GM21360 (cell line): ENCODE results near the gene KCTD15.

Experiments used
- ATAC-seq: cut with Tn5 transposase; IDR thresholded peaks from one replicate; pipeline ENCODE4 v1.9.1; 2021; ENCODE audit warnings: mild to moderate bottlenecking, moderate library complexity; ENCODE audit not compliant: unreplicated experiment

The KCTD15 gene

GRCh38 chr19:33771384-33772101 lies 25.1 kb upstream of the KCTD15 start:
- ATAC-seq: no peak

- no peak for ATAC-seq
These were observed 24.4 kb upstream of the KCTD15 start for GRCh38 chr19:33772102-33772857.

- ATAC-seq: no peak
These were observed 23.9 kb upstream of the KCTD15 start for GRCh38 chr19:33772858-33773180.

GRCh38 chr19:33773704-33774624 lies 22.7 kb upstream of the KCTD15 start:
- no peak for ATAC-seq

GRCh38 chr19:33774751-33775150 lies 21.9 kb upstream of the KCTD15 start:
- ATAC-seq: no peak

GRCh38 chr19:33775731-33776487 lies 20.8 kb upstream of the KCTD15 start:
- ATAC-seq: no peak

- ATAC-seq: no peak
These were observed 19.3 kb upstream of the KCTD15 start for GRCh38 chr19:33777351-33777750.

- ATAC-seq: no peak
These were observed 18.9 kb upstream of the KCTD15 start for GRCh38 chr19:33777753-33778088.

GRCh38 chr19:33778089-33778791 lies 18.4 kb upstream of the KCTD15 start:
- peak; percentile 77 for ATAC-seq

GRCh38 chr19:33779849-33780248 lies 16.8 kb upstream of the KCTD15 start:
- ATAC-seq: no peak

GRCh38 chr19:33780251-33780650 lies 16.4 kb upstream of the KCTD15 start:
- no peak for ATAC-seq

GRCh38 chr19:33780746-33781145 lies 15.9 kb upstream of the KCTD15 start:
- ATAC-seq: no peak

- ATAC-seq: no peak
These were observed 15.2 kb upstream of the KCTD15 start for GRCh38 chr19:33781415-33781935.

GRCh38 chr19:33781996-33782395 lies 14.7 kb upstream of the KCTD15 start:
- no peak for ATAC-seq

GRCh38 chr19:33784432-33784831 lies 12.2 kb upstream of the KCTD15 start:
- no peak for ATAC-seq

GRCh38 chr19:33785795-33786194 lies 10.9 kb upstream of the KCTD15 start:
- no peak for ATAC-seq

GRCh38 chr19:33788676-33789075 lies 8.0 kb upstream of the KCTD15 start:
- no peak for ATAC-seq

GRCh38 chr19:33789344-33789743 lies 7.3 kb upstream of the KCTD15 start:
- no peak for ATAC-seq

- no peak for ATAC-seq
These were observed 1.8 kb upstream of the KCTD15 start for GRCh38 chr19:33794683-33795369.
